GM13976 (cell line): ENCODE results near the gene YY1.

ENCODE experiments used
- DNase-seq: peaks from one replicate; pipeline ENCODE4 v3.0.0; 2012; ENCODE audit warnings: low spot score
- in situ Hi-C: fragments of 300-500 bp; cut with MboI; formaldehyde crosslinking; loops from one replicate; pipeline ENCODE4 v1.12.0; 2022; ENCODE audit warnings: low sequenced_read_pairs, mixed read lengths, inconsistent platforms; ENCODE audit not compliant: unreplicated experiment
- TF ChIP-seq, protein P1 (sequence below): IDR thresholded peaks from 2 replicates; pipeline ENCODE4 v1.5.1; 2012; ENCODE audit warnings: borderline replicate concordance, mild to moderate bottlenecking; ENCODE audit not compliant: insufficient read depth; ENCODE audit errors: extremely low read depth, missing control alignments, control extremely low read depth

Gene YY1

DNA sequence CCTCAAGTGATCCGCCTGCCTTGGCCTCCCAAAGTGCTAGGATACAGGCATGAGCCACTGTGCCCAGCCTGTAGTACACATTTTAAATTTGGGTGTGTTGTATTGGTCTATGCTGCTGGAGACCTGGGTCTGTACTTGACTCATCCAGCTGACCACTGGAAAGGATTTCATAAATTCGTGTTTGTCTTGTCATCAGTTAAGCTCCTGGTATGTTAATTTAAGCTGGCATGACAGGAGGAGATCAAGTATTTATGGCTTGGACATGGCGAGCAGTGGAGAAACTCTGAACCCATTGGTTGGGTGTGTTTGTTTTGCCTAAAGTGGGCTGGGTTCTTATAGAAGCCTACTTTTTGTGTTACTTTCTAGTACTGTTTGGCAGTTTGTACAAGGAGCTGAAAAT is 24.2 kb downstream of the YY1 start:
- in situ Hi-C loops = no loop called here
- TF ChIP-seq, protein P1, sequence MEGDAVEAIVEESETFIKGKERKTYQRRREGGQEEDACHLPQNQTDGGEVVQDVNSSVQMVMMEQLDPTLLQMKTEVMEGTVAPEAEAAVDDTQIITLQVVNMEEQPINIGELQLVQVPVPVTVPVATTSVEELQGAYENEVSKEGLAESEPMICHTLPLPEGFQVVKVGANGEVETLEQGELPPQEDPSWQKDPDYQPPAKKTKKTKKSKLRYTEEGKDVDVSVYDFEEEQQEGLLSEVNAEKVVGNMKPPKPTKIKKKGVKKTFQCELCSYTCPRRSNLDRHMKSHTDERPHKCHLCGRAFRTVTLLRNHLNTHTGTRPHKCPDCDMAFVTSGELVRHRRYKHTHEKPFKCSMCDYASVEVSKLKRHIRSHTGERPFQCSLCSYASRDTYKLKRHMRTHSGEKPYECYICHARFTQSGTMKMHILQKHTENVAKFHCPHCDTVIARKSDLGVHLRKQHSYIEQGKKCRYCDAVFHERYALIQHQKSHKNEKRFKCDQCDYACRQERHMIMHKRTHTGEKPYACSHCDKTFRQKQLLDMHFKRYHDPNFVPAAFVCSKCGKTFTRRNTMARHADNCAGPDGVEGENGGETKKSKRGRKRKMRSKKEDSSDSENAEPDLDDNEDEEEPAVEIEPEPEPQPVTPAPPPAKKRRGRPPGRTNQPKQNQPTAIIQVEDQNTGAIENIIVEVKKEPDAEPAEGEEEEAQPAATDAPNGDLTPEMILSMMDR = no peak
- no peak for DNase-seq

DNA sequence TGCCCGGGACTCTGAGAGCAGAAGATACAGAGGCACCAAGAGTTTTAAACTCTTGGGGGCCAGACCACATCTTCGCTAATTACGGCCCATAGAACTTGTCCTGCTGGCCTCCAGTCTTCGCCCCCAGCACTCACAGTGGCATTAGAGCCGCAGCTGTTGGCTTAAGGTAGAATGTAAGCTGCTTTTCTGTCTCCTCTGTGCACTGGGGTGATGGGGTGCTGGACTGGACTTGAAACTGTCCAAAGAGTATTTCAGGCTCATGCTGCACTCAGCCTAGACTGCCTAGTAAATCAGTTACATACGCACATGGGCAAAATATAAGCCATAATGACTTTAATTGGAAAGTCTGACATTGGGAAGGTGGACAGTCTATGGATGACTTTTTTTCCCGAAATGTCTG is 29.0 kb downstream of the YY1 start:
- DNase-seq = no peak
- in situ Hi-C loops = no loop called here
- TF ChIP-seq, protein P1 = no peak

DNA sequence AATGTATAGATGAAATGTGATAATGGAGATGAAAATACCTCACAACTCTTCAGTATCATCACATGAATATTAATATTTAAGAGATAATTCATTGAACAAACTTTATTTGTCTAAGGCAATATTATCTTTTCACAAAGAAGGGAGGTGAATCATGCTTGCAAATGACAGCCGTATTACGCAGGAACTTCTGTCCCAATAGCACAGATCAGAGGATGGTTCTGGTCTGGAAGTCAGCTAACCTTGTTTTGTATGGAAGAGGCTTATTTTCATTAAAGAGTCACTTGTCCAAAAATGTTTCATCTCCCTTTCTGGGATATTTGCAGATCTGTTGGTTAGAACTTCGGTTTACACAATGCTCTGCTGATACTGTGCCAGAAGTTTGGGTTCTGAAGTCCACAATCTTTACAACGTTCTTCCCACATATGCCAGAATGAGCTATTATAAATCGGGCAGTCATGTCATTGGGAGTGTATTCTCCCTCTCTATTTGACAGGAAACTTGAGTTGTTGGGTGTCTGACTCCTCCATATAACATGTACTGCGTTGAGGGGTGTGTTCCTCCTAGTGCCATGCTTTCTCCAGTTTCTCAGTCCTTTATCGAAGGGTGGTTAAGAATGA is 29.8 kb downstream of the YY1 start:
- in situ Hi-C loops = no loop called here
- TF ChIP-seq, protein P1 = no peak
- no peak for DNase-seq

- TF ChIP-seq, protein P1 = no peak
- in situ Hi-C loops = no loop called here
- no peak for DNase-seq
Measured at GRCh38 chr14:100271247-100271939, 32.4 kb downstream of the YY1 start.

DNA sequence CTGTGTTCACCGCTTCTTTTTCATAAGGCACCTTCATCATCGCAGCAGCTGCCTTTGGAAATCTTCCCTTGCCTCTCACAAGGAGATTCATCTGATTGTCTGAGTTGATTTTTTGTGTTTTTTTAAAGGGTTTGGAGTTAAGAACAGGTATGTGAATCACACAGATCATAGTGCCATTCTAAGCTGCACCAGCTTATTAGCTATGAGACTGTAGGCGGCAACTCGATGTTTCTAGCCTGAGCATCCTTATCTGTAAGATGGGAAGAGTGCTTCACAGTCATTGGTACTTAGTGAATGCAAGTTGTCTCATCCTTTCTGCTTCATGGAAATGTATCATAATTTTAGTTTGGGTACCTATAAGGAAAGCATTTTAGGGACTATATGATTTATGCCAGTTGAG is 35.3 kb downstream of the YY1 start:
- DNase-seq = no peak
- in situ Hi-C loops = no loop called here
- TF ChIP-seq, protein P1 = no peak

GRCh38 chr14:100275214-100275613 is 36.3 kb downstream of the YY1 start:
- TF ChIP-seq, protein P1 = no peak
- in situ Hi-C loops = loop anchor here (25.0 kb wide), 1 partner anchor 362 kb away; no protein-coding TSS in a partner anchor
- DNase-seq = no peak
